Spleen (tissue), 7 donors: ENCODE results near the gene TDRD3.

Experiments
- CTCF ChIP-seq, 11 experiments: fragments of 200-600 bp in 7 of 11; fragments of 450-650 bp in 4 of 11; sonication (generic) in 4 of 11; IDR thresholded peaks in 8 of 11; conservative IDR thresholded peaks in 3 of 11; 1 replicate in 7 of 11; 2 replicates in 4 of 11; pipeline versions ENCODE4 v1.4.0 to v1.8.0; 2016 to 2021; ENCODE audit warnings: antibody characterized with exemption in 11 of 11, inconsistent platforms in 4 of 11, mild to moderate bottlenecking in 1 of 11
- POLR2A ChIP-seq, 3 donors: fragments of 450-650 bp; IDR thresholded peaks; one replicate each; pipeline ENCODE4 v1.5.1; 2017; ENCODE audit warnings: antibody characterized with exemption in 3 of 3, mild to moderate bottlenecking in 1 of 3
- donor health status: DM: no; HTN: no; CAD: no; lungs with moderate emphysema.
- donor health status: DM: no; HTN: no; CAD: no.
- donor health status: DM: no; HTN: no; CAD: no.

GRCh38 chr13:60612593-60612992 lies 215.6 kb downstream of the TDRD3 start:
- TF ChIP-seq CTCF (IDR thresholded peaks at IDR 0.05 in 8 of 11, conservative IDR thresholded peaks at IDR 0.05 in 3 of 11) (no peak), POLR2A (IDR thresholded peaks at IDR 0.05) (no peak)
